ENCODE results near the gene G0S2.

G0S2 gene

DNA sequence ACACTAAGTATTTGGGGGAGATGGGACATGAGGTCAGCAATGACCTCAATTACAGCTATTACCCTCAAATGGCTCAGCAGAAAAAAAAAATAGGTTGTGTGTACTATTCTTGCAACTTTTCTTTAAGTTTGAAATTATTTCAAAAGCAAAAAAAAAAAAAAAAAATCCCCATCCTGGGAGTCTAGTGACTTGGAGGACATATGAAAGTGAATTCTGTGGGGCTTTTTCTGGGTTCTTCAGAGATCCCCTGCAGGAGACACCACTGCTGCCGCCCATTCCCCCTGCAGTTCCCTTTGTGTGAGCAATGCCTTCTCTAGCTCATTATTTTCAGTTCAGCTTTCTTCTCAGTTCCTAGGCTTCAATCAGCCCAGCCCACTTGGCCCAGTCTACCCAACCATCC is 46.1 kb downstream of the G0S2 start:
- DNase-seq: no peak

DNA sequence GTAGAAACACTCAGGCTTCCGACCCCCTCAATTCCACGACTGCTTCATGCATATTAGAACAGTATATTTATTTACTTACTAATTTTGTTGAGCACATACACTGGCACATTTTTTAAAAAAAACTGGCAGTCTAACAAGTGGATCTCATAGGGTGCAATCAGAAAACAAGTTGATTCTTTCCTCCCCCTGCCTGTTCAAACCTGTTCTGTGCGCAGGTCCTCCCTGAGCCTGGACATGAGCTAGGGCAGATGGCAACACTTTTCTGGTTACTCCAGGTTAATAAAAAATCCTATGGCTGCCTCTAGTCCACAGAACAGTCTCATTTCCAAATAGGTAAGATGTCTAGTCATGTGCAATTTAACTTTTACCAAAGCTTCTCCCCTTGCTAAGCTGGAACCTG is 48.1 kb downstream of the G0S2 start:
- no peak for DNase-seq

DNA sequence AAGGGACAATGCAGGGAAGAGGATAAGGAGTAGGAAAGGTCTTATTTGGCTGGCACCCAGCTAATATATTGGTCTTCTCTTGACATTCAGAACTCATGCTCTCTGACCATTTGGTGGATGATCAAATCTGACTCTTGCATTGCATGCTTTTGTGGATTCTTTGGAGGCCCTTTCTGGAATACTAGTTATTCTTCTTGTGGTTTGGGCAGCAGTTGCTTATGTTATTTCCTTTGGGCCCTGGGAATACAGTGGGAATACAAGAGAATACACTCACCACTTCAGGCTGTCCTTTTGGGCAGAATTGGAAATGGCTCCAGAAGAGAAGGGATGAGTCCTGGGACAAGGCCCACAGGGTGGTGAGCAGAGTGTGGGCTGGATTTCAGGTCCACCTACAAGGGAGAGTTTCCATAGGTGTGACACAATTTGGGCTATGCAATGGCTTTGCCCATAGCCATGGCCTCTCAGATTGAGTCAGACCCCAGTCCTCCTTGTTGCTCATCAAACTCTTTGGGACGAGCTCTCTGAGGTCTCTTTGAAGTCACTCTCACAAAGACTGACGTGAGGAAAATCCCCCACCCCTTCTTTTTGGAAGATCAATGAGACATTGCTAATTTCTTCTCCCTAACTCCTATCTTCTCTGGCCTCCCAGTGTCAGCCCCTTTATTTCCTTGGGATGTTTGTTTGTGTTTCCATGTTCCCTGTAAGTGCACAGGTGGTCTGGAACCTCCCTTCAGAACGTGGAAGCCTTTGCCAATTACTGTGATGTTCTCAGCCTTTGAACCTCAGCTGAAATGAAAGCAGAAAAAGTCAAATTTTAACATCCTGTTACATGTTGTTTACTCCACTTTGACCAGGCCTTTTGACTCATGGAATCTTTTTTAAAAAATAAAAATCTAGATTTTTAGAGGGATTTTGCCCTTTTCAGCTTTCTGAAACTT is 48.8 kb downstream of the G0S2 start:
- no peak for DNase-seq

Measured in DMS 273 treated with DMSO at 0.1 percent for 48 hours (cell line).